SH-SY5Y (cell line): ENCODE measurements around the gene DMD.

Source experiments
- GATA2 ChIP-seq: IDR thresholded peaks from 2 replicates; pipeline ENCODE4 v1.6.1; 2011; ENCODE audit warnings: mild to moderate bottlenecking, low read depth, low read length
- GATA3 ChIP-seq: IDR thresholded peaks from 2 replicates; pipeline ENCODE4 v1.6.1; 2011; ENCODE audit warnings: low read depth, mild to moderate bottlenecking, low read length, moderate library complexity

DMD gene

DNA sequence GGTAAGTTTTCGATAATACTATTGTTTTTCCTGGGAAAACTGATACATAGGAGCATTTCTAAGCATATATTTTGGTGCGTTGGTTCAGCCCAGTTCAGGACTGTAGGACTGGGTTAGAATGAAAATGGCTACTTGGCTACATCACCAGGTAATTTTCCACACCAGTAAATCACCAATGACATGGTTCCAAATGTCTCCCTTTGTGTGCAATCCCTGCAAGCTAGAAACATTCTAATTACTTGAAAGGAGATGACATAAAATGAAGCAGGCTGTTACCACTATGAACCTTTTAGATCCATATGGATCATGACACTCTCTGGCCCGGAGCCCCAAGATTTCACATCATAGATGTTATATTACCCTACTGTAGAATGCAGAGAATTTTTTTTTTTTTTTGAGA, 1562.1 kb downstream of the DMD start:
- no peak for TF ChIP-seq GATA2
- no peak for TF ChIP-seq GATA3

DNA sequence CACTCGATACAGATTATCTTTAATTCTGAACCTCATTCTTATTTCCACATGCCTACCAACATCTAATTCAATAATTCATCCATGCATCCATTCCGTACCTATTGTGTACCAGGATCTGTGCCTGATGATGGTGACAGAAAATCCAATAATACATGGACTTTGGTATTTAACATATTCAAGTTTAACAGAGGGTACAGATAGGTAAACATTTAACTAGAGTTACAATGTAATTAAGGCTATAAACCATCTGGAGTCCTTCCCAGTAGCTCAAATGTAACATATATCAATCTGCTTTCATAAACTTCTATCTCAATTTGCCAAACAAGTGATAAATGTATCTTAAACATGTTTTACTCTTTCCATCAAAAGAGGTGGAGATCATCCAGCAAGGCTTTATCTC, 1578.0 kb downstream of the DMD start:
- TF ChIP-seq GATA2 = no peak
- no peak for TF ChIP-seq GATA3

DNA sequence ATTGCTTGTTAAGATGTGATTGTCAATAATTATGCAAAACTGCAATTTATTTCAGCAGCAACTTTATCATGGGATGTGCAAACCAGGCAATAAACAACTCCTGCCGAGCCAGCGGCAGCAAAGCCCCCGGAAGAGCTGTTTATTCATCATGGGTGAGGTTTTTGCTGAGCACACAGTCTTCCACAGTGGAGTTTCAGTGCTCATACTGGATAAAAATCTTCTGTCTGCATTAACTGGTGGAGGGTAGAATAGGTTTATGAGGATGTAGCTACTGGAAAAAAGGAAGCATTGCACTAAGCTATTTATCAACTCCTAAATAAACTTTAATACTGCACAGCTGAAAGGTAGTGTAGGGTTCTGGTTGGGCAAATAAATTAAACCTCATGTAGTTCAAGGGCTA, 1582.2 kb downstream of the DMD start:
- TF ChIP-seq GATA2 (no peak), GATA3 (no peak)

DNA sequence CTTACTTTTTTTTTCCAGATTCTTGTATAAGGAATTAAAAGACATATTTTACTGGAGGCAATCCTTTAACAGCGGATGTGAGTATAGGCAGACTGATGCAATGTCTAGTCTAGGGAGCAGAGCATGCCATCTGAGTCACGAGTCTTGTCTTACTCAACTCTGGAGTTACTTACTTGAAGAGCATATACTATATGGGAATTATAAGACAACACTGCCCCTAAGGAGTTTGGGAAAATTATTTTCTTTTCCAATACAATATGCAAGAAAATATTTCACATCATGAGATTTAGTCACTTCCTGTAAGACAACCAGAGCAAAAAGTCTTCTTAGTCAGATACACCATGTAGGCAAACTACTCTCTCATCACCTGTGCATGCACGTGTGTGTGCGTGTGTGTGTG, 1602.2 kb downstream of the DMD start:
- TF ChIP-seq GATA2 (no peak), GATA3 (no peak)

DNA sequence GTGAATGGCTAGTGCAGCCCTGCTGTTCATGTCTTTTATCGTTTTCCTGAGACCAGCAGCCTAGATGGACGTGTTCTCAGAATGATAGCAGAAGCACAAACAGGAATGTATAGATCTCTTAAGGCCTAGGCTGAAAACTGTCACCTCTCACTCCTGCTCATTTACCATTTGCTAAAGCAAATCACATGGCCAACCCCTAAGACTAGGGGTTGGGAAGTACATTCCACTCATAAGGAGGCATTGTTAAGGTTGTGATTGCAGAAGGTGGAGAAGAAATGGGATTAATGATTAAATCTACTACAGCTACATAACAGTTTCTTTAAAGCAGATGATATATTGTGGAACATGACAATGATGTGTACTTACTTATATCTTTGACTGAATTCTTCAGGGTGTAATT, 1602.7 kb downstream of the DMD start:
- no peak for TF ChIP-seq GATA3
- no peak for TF ChIP-seq GATA2

DNA sequence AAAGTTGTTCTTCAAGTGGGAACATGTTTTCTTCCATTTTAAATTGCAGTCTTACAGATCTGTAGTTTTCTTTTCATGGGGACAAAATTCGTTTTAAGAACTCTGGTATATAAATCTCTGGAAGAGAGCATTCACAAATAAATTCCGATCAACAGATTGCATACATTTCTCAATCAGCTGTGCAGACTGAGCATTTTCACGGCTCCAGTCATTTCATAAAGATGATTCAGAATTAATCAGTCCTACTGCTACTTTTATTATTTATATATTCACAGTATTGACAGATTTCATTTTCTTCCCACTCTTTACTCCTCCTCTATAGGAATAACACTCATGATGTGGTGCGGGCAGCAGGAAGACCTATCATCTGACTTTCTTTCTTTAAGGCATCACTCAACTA, 1604.6 kb downstream of the DMD start:
- TF ChIP-seq GATA3 (no peak), GATA2 (no peak)

DNA sequence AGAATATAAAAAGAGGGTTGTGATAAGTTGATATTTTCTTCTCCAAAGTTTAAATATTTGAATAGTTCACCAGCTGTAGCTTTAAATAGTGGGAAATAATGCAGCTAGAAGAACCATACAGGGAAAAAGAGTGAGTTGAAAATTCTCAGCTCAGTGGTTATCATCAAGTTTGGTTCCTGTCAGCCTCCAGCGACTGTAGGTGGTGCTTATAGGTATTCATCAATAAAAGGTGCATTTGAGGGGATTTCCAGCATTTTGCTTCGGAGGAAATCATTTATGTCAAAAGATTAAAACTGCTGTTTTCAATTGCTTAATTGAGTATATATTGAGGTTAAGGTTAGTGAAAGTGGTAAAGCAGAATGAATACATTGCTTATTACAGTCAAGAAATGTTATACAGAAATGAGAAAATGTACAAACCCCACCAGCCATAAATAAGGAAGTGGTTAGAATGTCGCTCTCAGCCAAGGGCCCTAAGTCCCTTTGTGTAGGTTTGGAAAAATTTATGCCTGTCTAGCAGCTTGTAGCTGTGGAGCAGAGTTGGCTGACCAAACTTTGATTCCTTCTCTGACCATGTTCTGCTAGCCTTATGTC, 1606.6 kb downstream of the DMD start:
- TF ChIP-seq GATA3 = no peak
- no peak for TF ChIP-seq GATA2

DNA sequence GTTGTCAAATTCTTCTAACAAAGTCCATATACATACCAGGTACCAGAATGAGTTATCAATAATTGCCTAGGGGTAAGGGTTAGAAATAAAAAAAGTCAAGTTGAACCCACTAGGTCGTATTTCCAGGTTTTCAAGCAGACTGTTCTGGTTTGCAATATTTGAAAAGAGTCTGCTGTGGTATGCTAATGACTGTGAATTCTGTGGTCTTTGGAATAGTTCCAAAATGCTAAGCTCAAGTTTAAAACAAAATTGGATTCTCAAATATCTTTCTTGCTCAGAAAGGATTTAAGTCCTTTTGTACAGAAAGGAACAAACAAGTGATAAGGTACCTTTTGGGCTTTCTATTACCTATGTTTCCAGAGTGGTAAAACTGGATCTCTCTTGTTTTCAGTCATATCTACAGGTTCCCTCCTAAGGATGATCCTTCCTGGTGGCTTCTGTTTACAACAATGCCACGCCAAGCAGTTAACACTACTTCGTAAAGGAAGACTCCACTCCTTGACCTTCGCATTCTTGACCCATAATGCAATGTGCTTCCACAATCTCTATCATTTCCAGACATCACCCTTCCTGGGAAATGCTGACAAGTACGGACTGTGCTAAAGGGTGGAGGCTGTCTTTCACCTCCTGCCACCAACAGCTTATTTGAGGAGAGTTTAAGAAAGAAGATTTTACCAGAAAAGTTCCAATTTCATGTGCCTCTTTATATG, 1607.8 kb downstream of the DMD start:
- TF ChIP-seq GATA3 = no peak

DNA sequence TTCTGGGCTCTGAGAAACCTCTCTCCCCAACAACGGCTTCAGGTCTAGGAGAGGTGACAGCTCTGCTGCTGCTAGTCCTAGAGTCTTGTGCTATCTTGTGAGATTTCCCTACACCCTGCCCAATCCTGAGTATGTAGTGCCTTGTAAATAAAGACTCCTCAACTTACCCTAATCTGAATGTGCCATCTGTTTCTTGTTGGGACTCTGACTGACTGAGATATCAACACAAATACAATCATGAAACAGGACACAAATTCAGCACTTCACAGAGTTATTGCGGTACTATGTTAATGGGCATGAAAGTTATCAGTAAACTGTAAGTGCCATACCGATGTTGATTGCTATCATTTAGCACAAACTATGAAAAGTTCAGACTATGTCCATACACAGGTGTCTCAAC, 1610.5 kb downstream of the DMD start:
- TF ChIP-seq GATA3 = no peak
- TF ChIP-seq GATA2 = no peak

DNA sequence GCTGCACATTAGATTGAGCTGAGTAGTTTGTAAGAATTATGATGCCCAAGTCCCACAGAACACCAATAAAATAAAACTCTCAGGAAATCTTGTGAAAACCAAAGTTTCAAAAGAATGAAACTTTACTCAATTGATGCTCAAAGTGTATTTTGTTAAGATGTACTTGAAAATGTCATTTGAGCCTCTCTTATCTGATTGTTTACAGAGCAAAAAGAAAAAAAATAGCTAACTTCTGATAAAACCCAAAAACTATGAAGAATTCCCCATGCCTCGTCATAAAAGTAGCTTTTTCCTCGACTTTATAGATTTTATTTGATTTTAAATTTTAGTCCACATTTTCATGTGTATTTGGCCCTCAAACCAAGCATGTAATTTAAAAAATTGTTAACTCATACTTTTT, 1618.0 kb downstream of the DMD start:
- TF ChIP-seq GATA2 (no peak), GATA3 (no peak)

DNA sequence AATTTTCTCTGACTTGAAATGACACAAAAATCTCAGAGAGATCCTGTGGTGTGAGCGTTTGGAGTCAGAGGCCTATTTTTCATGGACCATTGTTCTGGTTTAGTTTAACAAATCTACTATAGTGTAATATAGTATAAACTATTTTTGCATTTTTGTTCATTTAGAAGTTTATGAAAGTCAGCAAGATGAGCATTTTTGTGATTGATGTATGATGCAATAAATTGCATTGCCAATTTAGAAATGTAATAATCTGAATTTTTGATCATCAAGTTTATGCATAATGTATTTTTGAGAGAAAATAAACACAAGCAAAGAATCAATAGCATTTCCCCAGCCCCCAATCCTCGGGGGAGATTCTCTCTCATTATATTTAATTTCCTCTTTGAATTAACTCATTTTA, 1620.0 kb downstream of the DMD start:
- TF ChIP-seq GATA3 (no peak), GATA2 (no peak)

DNA sequence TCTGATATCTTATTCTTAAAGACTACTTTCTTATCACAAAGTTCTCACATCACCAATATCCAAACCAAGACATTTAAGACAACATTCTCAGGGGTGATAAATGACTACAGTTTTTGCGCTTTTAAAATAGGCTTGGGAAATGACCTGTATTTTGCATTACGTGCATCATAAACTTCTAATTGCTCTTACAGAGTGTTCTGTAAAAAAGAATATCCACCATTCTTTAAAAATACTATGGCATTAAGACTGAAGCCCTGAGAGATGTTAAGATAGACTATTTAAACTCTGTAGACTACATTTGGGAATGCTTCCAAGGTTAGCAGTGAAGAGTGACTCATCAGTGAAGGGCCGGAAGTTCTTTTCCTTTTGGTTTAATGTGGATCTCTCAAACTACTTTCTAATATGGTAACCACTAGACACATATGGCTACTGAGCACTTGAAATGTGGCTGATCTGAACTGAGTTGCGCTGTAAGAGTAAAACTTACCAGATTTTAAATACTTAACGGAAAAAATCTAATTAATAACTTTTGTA, 1620.7 kb downstream of the DMD start:
- TF ChIP-seq GATA2 (no peak), GATA3 (no peak)

DNA sequence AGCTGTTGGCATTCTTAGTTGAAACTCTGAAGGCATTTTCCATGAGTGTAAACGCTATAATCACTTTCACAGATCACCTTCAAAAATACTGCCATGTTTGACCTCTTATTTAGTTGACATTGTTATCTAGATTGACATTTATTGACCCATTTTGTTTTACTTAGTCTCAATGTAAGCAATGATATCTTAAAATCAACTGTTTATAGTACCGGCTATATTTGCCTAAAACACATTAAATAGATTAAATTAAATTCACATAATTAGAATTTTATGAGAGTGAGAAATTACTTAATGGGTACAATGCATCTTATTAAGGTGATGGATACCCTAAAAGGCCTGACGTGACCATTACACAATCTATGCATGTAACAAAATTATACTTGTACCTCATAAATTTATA, 1621.8 kb downstream of the DMD start:
- TF ChIP-seq GATA3 (no peak), GATA2 (no peak)

DNA sequence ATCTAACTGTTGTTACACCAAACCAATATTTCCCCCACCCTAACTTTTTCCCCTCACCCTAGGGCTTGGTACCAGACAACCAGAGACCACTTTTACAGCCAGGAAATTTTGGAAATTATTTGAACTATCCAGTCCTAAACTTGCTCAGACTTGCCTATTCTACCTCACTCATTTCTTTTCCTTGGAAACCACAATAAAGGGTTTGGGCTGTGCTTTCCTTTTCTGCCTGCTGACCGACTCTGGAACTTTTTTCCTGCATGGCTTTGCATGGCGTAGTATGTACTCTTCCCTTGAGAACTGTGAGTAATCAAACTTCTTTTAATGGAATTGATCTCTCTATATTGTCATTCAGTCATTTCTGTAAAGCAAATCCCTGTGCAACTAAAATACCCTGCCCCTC, 1623.0 kb downstream of the DMD start:
- TF ChIP-seq GATA2 (no peak), GATA3 (no peak)

DNA sequence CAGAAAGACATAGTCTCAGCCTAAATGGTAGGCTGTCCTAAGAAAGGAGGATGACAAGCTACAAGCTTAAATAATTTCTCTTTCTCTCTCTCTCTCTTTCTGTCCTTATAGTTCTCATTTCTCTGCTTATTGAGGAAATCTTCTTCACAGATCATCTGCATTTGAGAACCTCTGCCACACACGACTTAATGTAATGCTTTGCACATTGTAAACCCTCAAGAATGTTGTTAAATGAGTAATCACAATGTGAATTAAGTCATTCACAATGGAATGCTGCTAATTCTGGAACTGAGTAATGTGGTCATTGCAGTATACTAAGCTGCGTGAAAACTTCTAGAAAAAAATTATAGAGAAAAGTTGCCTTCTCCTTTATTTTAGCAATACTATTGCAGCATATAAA, 1630.6 kb downstream of the DMD start:
- TF ChIP-seq GATA3 (no peak), GATA2 (no peak)
